Body of pancreas (tissue), 4 donors: ENCODE measurements around the gene CCDC92B. TPM values are rescaled to one million over a fixed set of nuclear protein-coding genes. Genes with fewer than 3 reads are reported as not detected.

Experiments used
- ATAC-seq: fragments of 150-250 bp; one replicate; pipeline ENCODE4 v1.9.1; 2016
- DNase-seq, 4 donors: peaks; one replicate each; pipeline ENCODE4 v3.0.0-alpha.2; 2019
- H3K27ac ChIP-seq, 4 donors: fragments of 200-600 bp; sonication (generic); 1 replicate in 3 of 4; 2 replicates in 1 of 4; pipeline versions ENCODE4 v1.5.1 to v1.6.1; 2016 to 2019; ENCODE audit warnings: mild to moderate bottlenecking in 1 of 4, mixed read lengths in 1 of 4, moderate library complexity in 1 of 4
- H3K27me3 ChIP-seq, 2 donors: fragments of 200-600 bp; sonication (generic); one replicate each; pipeline ENCODE4 v1.6.0; 2016; ENCODE audit warnings: mild to moderate bottlenecking in 1 of 2
- H3K36me3 ChIP-seq, 2 donors: fragments of 200-600 bp; sonication (generic); replicated peaks in 1 of 2; 2 replicates each; pipeline ENCODE4 v1.5.1; 2016; ENCODE audit warnings: low read depth in 2 of 2; ENCODE audit not compliant: insufficient read depth in 1 of 2
- H3K4me1 ChIP-seq: fragments of 200-600 bp; sonication (generic); one replicate; pipeline ENCODE4 v1.6.0; 2016
- H3K4me3 ChIP-seq, 2 donors: fragments of 200-600 bp; sonication (generic); 1 replicate in 1 of 2; 2 replicates in 1 of 2; pipeline ENCODE4 v1.5.1; 2016 to 2019
- H3K9me3 ChIP-seq, 3 donors: fragments of 200-600 bp; sonication (generic); 1 replicate in 2 of 3; 2 replicates in 1 of 3; pipeline ENCODE4 v1.5.1; 2016
- POLR2A ChIP-seq, 3 donors: fragments of 450-650 bp; IDR thresholded peaks; one replicate each; pipeline ENCODE4 v1.6.1; 2016; ENCODE audit warnings: antibody characterized with exemption in 3 of 3, mild to moderate bottlenecking in 2 of 3
- WGBS, 2 donors: methylation state at CpG; one replicate each; pipeline ENCODE4 v1.1.5; 2017; 5-methylcytosine and 5-hydroxymethylcytosine counted together
- intact Hi-C: fragments of 100-400 bp; cut with DNase I; formaldehyde crosslinking; loops from one replicate; pipeline ENCODE4 v1.15.1; 2023
- total RNA-seq, 2 donors: library from RNA; depleted of rRNA; stranded (reverse); fragments of >200 nt; gene quantifications; one replicate each; pipeline ENCODE4 v1.1.0, GENCODE V29; 2016
- TF ChIP-seq, protein P1 (sequence below), 7 experiments: fragments of 450-650 bp in 4 of 7; fragments of 200-600 bp in 3 of 7; sonication (generic) in 3 of 7; IDR thresholded peaks; one replicate each; pipeline ENCODE4 v1.5.1; 2016 to 2019; ENCODE audit warnings: antibody characterized with exemption in 7 of 7

CCDC92B gene
- total RNA-seq, 2 donors from 2014 or later, result 0.26 TPM; not detected in 1

DNA sequence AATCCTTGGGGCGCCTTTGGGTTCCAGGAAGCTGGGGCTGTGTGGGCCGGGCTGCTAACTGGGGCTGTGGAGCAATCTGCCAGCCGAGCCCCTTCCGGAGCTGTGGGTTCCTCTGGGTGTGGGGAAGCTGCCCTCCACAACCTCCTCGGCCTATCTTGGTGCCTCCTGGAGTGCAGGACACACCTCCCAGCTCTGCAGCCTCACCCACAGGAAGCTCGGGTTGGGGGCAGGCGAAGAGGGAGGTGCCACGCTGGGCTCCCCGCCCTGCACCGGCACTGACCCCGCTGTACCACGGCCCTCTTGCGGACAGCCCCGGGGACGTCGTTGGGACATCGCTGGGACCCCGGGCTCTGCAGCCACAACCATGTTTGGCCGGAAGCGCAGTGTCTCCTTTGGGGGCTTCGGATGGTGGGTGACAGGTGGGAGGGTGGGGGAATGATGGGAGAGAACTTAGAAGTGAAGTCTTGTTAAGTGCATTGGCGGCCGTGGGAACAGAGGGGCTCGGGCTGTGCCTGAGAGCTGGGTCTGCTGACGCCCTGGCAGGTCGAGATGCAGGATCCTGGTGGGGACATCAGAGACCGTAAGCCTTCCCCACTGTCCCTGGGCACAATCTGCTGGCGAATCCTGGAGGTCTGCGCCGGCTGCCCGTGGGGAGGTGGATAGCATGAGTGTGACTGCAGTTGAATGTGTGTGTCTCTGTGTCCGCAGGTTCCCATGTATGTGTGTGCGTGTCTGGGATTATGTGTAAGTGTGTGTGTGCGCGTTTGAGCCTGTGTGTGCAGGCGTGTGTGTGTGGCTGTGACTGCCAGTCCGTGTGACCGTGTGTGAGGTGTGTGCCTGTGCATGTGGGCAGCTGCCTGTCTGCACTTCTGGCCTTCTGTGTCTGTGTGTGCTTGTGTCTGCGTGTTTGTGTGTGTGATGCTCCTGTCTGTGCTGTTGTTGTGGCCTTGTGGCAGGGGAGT, 47.0 kb upstream of the CCDC92B start, which contains the start of gene RAP1GAP2:
Gene RAP1GAP2 (plus strand): TSS at position 275 of the 962 bp plus-strand sequence. CDS start 90 bp downstream, at position 365.
- 65 to 66% methylated on average over 5 to 38 of the region's 39 CpGs for WGBS, 2 donors
- H3K27ac ChIP-seq, result no peak within 1 kb of the TSS
- H3K36me3 ChIP-seq, result no peaks in the 10 kb centered on the region
- no peaks in the 10 kb centered on the region for H3K27me3 ChIP-seq
- intact Hi-C loops, result no loop called here
- DNase-seq (peak in 2 of 4 donors; percentile 11 to 70), ATAC-seq (no peak)
- TF ChIP-seq, protein P1, sequence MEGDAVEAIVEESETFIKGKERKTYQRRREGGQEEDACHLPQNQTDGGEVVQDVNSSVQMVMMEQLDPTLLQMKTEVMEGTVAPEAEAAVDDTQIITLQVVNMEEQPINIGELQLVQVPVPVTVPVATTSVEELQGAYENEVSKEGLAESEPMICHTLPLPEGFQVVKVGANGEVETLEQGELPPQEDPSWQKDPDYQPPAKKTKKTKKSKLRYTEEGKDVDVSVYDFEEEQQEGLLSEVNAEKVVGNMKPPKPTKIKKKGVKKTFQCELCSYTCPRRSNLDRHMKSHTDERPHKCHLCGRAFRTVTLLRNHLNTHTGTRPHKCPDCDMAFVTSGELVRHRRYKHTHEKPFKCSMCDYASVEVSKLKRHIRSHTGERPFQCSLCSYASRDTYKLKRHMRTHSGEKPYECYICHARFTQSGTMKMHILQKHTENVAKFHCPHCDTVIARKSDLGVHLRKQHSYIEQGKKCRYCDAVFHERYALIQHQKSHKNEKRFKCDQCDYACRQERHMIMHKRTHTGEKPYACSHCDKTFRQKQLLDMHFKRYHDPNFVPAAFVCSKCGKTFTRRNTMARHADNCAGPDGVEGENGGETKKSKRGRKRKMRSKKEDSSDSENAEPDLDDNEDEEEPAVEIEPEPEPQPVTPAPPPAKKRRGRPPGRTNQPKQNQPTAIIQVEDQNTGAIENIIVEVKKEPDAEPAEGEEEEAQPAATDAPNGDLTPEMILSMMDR (IDR thresholded peaks at IDR 0.05), result no peak
- TF ChIP-seq POLR2A (IDR thresholded peaks at IDR 0.05), result no peak
- no peak within 1 kb of the TSS for H3K4me3 ChIP-seq
- no peaks in the 10 kb centered on the region for H3K4me1 ChIP-seq
- H3K9me3 ChIP-seq, result no peaks in the 10 kb centered on the region

DNA sequence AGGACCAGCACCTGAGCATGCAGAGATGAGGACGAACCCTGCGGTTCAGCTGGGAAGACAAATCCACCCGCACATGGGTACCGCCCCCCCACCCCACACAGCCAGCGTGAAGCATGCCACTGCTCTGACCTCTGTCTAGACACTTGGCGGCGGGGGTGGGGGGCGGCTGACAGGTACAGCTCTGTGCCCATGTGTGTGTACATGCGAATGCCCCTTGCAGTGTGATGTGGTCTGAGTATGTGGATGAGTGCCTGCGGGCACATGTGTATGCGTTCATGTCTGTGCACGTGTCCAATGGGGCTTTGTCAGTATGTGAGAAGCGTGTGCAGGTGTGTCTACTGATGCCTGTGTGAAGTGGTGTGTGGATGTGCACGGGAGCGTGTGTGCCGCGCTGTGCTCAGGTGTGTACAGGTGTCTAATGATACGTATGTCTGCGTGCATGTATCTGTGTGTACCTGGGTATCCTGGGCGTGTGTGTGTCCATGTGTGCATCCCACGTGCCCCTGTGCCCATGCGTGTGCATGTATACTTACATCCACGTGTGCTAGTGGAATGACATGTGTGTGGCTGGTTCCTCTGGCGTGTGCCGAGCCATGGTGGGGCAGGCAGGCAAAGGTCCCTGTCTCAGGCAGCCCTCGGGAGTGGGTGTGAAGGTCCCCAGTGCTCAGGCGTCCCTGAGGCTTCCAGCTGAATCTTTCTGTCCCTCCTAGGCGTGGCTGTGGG, 46.1 kb upstream of the CCDC92B start:
- Histone ChIP-seq H3K36me3 (no peaks in the 10 kb centered on the region), H3K27me3 (no peaks in the 10 kb centered on the region), H3K4me3 (no peak overlapping the region), H3K27ac (no peak overlapping the region), H3K9me3 (no peaks in the 10 kb centered on the region), H3K4me1 (no peaks in the 10 kb centered on the region)
- DNase-seq (no peak), ATAC-seq (no peak)
- TF ChIP-seq POLR2A (IDR thresholded peaks at IDR 0.05), result no peak
- TF ChIP-seq, protein P1 (IDR thresholded peaks at IDR 0.05), result no peak
- 73 to 87% methylated on average over 19 to 27 of the region's 28 CpGs for WGBS, 2 donors
- intact Hi-C loops, result no loop called here

DNA sequence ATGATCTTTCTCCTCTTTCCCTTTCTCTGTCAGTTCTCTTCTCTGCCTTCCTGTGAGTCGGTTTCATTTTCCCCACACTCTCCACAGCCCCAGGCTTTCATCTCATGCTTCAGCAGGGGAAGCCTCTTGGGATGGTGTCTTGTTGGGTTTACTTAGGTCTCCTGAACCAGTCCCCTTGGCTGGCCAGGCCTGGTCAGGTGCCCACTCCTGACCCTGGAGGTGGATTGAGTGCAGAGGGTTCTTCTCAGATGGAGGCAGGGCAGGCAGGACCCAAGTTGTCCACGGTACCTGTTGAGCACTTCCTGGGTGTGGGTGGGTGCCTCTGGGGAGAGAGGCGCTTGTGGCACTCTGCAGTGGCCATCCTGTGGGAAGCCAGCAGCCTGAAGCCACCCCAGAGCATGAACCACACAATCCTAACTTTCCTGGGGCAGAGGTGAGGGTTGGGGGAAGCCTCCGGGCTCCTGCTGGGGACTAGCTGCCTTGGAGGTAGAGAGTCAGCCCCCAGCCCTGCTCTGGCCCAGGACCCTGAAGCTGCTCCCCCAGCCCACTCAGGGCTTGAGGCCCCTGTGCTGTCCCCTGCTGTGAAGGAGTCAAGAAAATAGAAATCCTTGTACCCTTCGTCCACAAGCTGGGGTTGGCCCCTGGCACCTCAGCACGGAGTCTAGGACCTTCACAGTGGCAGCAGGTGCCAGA, 44.8 kb upstream of the CCDC92B start:
- ATAC-seq, result no peak
- 81 to 82% methylated on average over 3 to 6 of the region's 6 CpGs for WGBS, 2 donors
- no peak for DNase-seq
- intact Hi-C loops, result no loop called here
- Histone ChIP-seq H3K9me3 (no peaks in the 10 kb centered on the region), H3K36me3 (no peaks in the 10 kb centered on the region), H3K4me1 (no peaks in the 10 kb centered on the region), H3K27ac (no peak overlapping the region), H3K27me3 (no peaks in the 10 kb centered on the region), H3K4me3 (no peak overlapping the region)
- TF ChIP-seq, protein P1 (IDR thresholded peaks at IDR 0.05), result no peak

DNA sequence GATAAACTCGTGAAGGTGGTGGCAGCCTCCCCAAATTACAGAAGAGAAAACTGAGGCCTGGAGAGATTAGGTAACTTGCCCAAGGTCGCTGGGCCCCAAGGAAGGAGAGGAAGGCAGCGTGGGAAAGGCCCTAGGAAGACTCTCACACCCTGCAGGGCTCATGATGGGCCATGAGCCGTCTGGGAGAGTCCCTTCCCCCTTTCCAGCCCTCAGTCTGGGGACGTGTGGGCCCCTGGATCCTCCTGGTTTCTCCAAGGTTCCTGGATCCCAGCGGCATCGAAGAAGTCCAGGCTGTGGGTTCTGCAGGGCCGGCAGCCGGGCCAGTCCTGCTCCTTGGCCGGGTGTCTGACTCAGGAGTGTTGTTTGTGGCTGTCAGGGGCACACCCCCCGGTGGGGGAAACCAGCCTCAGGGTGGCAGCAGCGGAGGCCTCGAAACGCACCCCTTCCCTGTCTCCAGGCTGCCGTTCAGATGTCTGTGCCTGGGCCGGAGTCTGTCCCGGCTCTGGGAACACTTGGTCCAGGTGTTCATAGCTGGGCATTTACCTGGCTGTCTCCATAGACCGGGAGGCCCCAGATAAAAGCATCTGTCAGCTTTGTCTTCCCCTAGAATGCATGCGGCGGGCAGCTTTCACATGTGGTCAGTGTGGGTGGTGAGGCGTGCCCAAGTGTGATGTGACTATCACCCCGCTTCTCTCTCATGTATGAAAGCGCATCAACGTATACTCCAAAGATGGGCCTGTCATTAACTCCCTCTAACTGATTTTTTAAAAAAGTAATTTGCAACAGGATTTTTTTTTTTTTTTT, 43.1 kb upstream of the CCDC92B start:
- no peak for TF ChIP-seq POLR2A (IDR thresholded peaks at IDR 0.05)
- TF ChIP-seq, protein P1 (IDR thresholded peaks at IDR 0.05), result no peak
- H3K4me3 ChIP-seq, result no peak overlapping the region
- no peak overlapping the region for H3K27ac ChIP-seq
- no peak for ATAC-seq
- H3K36me3 ChIP-seq, result no peaks in the 10 kb centered on the region
- WGBS, 2 donors, result 52 to 57% methylated on average over 13 to 21 of the region's 24 CpGs
- DNase-seq, result no peak
- no peaks in the 10 kb centered on the region for H3K27me3 ChIP-seq
- intact Hi-C loops, result no loop called here
- H3K9me3 ChIP-seq, result no peaks in the 10 kb centered on the region
- H3K4me1 ChIP-seq, result no peaks in the 10 kb centered on the region
